Suprapubic skin (tissue), 3 donors: Measurements from ENCODE around the gene RGMB.

Experiments
- CTCF ChIP-seq, 2 donors: fragments of 200-600 bp in 1 of 2; fragments of 450-650 bp in 1 of 2; sonication (generic) in 1 of 2; IDR thresholded peaks; one replicate each; pipeline ENCODE4 v1.5.1; 2016 to 2019; ENCODE audit warnings: antibody characterized with exemption in 2 of 2, mild to moderate bottlenecking in 1 of 2, moderate library complexity in 1 of 2
- POLR2A ChIP-seq, 2 donors: fragments of 450-650 bp; IDR thresholded peaks; one replicate each; pipeline ENCODE4 v1.6.1; 2017; ENCODE audit warnings: antibody characterized with exemption in 2 of 2, mild to moderate bottlenecking in 2 of 2, moderate library complexity in 2 of 2

- TF ChIP-seq CTCF (IDR thresholded peaks at IDR 0.05) (no peak), POLR2A (IDR thresholded peaks at IDR 0.05) (no peak)
Observed at GRCh38 chr5:98734646-98735045, 38.8 kb upstream of the RGMB start.
